ENCODE measurements around the gene MUC5B. TPM values are rescaled to one million over a fixed set of nuclear protein-coding genes. Genes with fewer than 3 reads are reported as not detected.

The MUC5B gene
- total and polyA plus RNA-seq, 2 of the 13 experiments (the other 11 are each of a cell fraction or from before 2014, with no cell fraction given): 0.01 TPM; not detected in 1

GRCh38 chr11:1219834-1220815, 2.7 kb upstream of the MUC5B start (continued):
- TF ChIP-seq ZNF777 (CRISPR knock-in tag; IDR thresholded peaks at IDR 0.05): no peak; the same call in 1 of the 2 replicates
- peak; percentile 80; the same call in 1 of the 2 replicates for TF ChIP-seq SOX13 (IDR thresholded peaks at IDR 0.05)
- TF ChIP-seq SOX13 (CRISPR knock-in tag; conservative IDR thresholded peaks at IDR 0.05 in 1 of 2, IDR thresholded peaks at IDR 0.05 in 1 of 2): peak in 1 of 2 experiments; percentile 88; a peak in 2 of 4 replicates
- peak; percentile 81 for TF ChIP-seq THAP11 (CRISPR knock-in tag; IDR thresholded peaks at IDR 0.05)
- no peak for TF ChIP-seq IRX3 (CRISPR knock-in tag; IDR thresholded peaks at IDR 0.05; ENCODE audit: borderline replicate concordance, low read depth)
- TF ChIP-seq PHB2 (IDR thresholded peaks at IDR 0.05; ENCODE audit: partially characterized antibody): no peak
- no peak for TF ChIP-seq E2F5 (CRISPR knock-in tag; conservative IDR thresholded peaks at IDR 0.05)
- TF ChIP-seq PITX1 (CRISPR knock-in tag; IDR thresholded peaks at IDR 0.05): peak; percentile 84
- TF ChIP-seq ARID4A (CRISPR knock-in tag; IDR thresholded peaks at IDR 0.05; ENCODE audit: borderline replicate concordance): peak; percentile 76; the same call in 1 of the 2 replicates
- peak; percentile 96 for TF ChIP-seq FOXA3 (CRISPR knock-in tag; IDR thresholded peaks at IDR 0.05)
- TF ChIP-seq TBX3 (IDR thresholded peaks at IDR 0.05; ENCODE audit: borderline replicate concordance): peak; percentile 95
- no peak for TF ChIP-seq GPBP1L1 (CRISPR knock-in tag; IDR thresholded peaks at IDR 0.05)
- no peak for TF ChIP-seq ZBTB46 (CRISPR knock-in tag; IDR thresholded peaks at IDR 0.05; ENCODE audit: borderline replicate concordance)
- TF ChIP-seq ZSCAN12 (CRISPR knock-in tag; IDR thresholded peaks at IDR 0.05): no peak

All from HepG2 (cell line).